ENCODE results near the gene SORCS2.

Gene SORCS2

DNA sequence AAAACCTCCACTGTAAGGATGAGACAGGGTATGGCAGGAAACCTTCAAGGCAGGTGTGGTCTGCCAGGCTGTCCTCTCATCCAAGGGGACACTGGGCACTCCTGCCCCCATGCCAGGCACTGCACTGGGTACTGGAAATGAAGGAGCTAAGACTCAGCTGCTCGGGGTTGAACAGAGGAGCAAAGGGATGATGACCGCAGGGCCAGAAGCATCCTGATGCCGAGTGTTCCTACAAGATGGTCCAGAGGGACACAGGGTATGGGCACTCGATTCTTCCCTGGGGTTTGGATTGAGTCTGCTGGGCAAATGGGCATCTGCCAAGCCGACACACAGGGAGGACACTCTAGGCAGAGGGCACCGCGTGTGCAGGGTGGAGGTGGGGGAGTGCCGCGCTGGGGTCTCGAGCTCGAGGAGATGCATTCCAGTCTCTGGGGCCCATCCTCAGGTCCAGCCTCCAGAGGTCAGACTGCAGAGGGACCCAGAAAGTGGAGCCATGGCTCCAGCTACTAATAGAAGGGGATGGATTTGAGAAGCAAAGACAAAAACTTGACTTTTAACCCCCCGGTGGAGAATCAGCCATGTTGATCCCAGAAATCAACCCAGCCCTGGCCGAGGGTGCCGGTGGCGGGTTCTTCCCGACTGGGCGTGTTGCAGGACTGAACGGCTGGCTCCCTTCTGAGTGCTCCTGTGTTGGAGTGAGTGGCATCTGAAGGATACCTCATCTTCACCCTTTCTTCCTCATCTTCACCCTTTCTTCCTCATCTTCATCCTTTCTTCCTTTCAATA, 500.3 kb downstream of the SORCS2 start:
- in situ Hi-C loops (cut with HindIII; ENCODE audit: low pct_ligation_motif_present, low pct_unique_long_range_greater_than_20kb, low sequenced_read_pairs), result no loop called here
- no peak for DNase-seq

- DNase-seq, result no peak
- in situ Hi-C loops (cut with HindIII; ENCODE audit: low pct_ligation_motif_present, low pct_unique_long_range_greater_than_20kb, low sequenced_read_pairs), result no loop called here
Observed at GRCh38 chr4:7693237-7693608, 500.9 kb downstream of the SORCS2 start.

DNA sequence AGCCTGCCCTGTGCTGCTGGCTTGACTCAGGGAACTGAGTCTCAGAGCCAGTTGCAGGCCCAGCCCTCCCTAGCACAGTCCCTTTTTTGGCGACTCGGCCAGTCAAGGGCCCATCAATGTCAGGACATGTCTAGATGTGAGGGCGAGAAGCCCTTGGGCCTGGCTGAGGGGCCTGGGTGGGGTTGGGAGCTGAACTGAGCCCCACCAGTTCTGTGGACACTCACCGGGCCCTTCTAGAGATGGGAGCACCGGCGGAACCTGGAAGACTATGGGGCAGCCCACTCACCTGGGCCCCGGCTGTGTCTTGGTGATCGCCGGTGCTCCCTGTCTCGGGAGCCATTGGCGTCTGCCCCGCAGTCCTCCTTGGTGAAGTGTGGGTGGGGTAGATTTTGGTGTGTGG, 501.4 kb downstream of the SORCS2 start:
- in situ Hi-C loops (cut with HindIII; ENCODE audit: low pct_ligation_motif_present, low pct_unique_long_range_greater_than_20kb, low sequenced_read_pairs), result no loop called here

DNA sequence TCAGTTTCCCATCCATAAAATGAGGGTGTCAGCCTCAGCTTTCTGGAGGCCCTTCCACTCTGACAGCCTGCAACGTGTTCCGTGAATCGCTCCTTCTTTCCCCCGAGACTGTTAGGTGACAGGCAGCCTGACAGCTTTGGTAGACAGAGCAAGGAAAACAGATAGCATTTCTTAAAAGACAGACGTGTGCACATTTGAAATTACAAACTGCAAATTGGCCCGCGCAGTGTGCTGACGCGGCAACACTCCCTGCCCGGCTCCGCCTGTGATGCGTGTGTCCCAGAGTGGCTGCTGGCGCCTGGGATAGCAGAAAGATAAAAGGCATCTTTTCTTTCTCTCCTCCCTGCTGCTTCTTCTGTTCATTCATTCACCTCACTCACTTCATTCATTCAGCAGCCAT, 502.0 kb downstream of the SORCS2 start:
- in situ Hi-C loops (cut with HindIII; ENCODE audit: low pct_ligation_motif_present, low pct_unique_long_range_greater_than_20kb, low sequenced_read_pairs), result no loop called here
- DNase-seq, result no peak

More for the DNA sequence above, 501.4 kb downstream of the SORCS2 start:
- no peak for DNase-seq

DNA sequence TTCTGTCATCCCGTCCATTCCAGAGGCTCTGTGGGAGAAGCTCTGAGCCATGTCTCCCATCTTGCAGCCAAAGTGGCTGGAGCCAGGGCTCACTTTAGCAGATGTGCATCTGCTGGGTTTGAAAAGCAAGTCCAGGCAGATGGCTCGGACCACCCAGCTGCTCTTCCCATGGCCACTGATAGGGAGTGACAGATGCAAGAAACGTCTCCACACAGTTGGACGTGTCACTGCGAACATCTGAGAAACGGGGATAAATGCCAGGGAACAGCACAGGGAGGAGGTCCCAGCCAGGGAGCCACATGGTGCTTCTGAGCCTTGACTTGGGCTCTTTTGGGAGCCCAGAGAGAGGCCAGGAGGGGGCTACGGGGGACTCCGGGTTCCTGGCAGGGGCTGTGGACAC, 505.0 kb downstream of the SORCS2 start:
- DNase-seq, result no peak
- in situ Hi-C loops (cut with HindIII; ENCODE audit: low pct_ligation_motif_present, low pct_unique_long_range_greater_than_20kb, low sequenced_read_pairs), result no loop called here

DNA sequence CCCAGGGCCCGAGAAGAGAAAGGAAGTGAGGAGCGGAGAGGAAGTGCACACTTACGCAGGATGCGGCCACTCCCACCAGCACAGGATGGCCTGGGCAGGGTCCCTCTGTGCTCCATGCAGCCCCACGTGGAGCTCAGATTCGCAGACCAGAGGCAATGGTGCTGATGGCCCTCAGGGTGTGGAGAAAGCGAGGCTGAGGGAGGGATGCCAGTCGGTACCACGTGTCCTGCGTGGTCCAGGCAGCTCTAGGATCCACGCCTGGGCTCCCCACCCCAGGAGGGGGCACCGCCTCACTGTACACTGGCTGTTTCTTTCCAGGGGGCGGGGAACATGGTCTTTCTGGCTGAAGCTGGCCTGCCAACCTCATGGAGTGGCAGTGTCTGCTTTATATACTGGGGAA, 505.5 kb downstream of the SORCS2 start:
- no peak for DNase-seq
- in situ Hi-C loops (cut with HindIII; ENCODE audit: low pct_ligation_motif_present, low pct_unique_long_range_greater_than_20kb, low sequenced_read_pairs), result no loop called here

- in situ Hi-C loops (cut with HindIII; ENCODE audit: low pct_ligation_motif_present, low pct_unique_long_range_greater_than_20kb, low sequenced_read_pairs), result no loop called here
- DNase-seq, result no peak
Observed at GRCh38 chr4:7698584-7698983, 506.2 kb downstream of the SORCS2 start.

GRCh38 chr4:7699031-7699430, 506.7 kb downstream of the SORCS2 start:
- DNase-seq, result no peak
- in situ Hi-C loops (cut with HindIII; ENCODE audit: low pct_ligation_motif_present, low pct_unique_long_range_greater_than_20kb, low sequenced_read_pairs), result no loop called here

DNA sequence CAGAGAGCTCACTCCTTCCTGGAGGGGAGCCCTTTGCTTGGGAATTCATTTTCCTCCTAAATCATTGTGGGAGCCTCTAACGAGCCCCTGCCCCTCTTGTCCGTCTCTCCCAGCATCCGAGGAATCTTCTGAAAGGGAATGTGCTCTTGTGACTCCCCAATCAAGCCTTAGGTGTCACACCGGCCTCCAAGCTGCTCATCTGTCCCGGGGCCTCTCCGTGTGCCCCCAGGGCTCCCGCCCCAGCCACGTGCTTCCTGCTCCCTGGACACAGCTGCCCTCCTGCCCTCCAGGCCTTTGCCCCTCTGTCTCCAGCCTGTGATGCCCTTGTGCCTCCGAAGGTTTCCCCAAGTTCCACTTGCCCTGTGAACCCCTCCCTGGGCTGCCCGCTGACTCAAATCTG, 507.5 kb downstream of the SORCS2 start:
- in situ Hi-C loops (cut with HindIII; ENCODE audit: low pct_ligation_motif_present, low pct_unique_long_range_greater_than_20kb, low sequenced_read_pairs), result no loop called here
- DNase-seq, result no peak

DNA sequence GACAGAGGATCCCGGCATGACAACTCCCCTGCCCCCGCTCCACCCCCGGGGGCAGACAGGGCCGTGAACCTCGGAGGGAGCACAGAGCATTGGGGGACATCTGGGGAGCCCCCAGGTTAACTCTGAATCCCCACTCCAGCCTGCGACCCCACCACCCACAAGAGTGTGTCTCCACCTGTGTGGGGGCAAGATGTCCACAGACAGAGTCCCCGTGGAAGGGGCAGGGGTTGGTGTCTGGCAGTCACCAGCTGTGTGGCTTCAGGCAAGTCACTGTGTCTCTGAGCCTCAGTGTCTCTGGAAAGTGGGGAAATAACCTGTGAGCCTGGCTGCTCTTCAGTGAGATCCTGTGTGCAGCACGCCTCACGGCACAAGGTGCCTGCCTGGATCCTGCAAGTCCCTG, 508.3 kb downstream of the SORCS2 start:
- in situ Hi-C loops (cut with HindIII; ENCODE audit: low pct_ligation_motif_present, low pct_unique_long_range_greater_than_20kb, low sequenced_read_pairs), result no loop called here
- DNase-seq, result no peak

DNA sequence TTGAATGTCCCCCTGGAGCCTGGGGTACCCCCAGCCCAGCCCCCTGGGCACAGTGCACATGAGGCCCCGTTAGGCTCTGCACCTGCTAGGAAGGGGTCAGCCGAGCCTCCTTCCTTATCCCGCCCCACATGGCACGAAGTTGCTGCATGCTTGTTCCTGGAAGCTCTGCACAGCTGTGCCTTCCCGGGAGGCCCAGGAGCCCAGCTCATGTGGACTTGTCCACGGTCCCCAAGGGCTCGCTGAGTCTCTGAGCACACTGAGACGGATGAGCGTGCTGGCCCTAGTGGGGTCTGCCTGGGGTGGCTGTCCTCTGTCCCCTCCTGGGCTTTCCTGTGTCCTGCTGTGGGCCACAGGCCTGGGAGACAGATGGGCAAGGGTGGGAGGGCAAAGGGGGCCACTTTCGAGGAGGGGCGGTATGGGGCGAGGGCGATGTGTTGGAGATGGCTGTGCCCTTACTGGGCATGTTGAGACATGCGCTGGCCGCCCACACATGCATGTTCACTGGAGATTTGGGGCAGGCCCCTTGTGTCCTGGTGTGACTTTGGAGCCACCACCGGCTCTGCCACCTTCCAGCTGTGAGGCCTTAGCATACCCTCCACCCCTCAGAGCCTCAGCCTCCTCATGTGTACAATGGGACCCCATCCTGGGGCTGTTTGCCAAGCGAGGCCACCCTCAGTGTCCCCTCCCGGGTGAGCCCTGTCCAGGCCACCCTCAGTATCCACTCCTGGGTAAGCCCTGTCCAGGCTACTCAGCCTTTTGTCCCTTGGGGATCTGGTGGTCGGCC, 509.7 kb downstream of the SORCS2 start:
- in situ Hi-C loops (cut with HindIII; ENCODE audit: low pct_ligation_motif_present, low pct_unique_long_range_greater_than_20kb, low sequenced_read_pairs), result no loop called here
- DNase-seq, result no peak

- in situ Hi-C loops (cut with HindIII; ENCODE audit: low pct_ligation_motif_present, low pct_unique_long_range_greater_than_20kb, low sequenced_read_pairs), result no loop called here
- DNase-seq, result no peak
Observed at GRCh38 chr4:7703688-7704087, 511.4 kb downstream of the SORCS2 start.

GRCh38 chr4:7704091-7704490, 511.8 kb downstream of the SORCS2 start:
- in situ Hi-C loops (cut with HindIII; ENCODE audit: low pct_ligation_motif_present, low pct_unique_long_range_greater_than_20kb, low sequenced_read_pairs), result no loop called here
- no peak for DNase-seq

- in situ Hi-C loops (cut with HindIII; ENCODE audit: low pct_ligation_motif_present, low pct_unique_long_range_greater_than_20kb, low sequenced_read_pairs), result no loop called here
- no peak for DNase-seq
Observed at GRCh38 chr4:7704625-7705024, 512.3 kb downstream of the SORCS2 start.

DNA sequence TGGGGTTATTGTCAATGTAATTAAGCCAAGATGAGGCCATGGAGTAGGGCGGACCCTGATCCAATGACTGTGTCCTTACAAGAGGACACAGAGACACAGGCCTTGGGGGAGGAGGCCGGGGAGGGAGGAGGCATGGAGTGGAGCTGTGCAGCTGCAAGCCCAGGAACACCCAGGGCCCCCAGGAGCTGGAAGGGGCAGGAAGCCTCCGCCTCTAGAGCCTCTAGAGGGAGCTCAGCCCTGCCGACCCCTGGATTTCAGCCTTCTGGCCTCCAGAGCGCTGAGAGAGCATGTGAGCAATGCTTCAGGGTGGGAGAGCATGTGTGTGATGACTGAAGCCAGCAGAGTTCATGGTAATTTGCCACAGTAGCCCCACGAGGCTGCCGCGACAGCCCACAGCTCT, 512.7 kb downstream of the SORCS2 start:
- DNase-seq, result no peak
- in situ Hi-C loops (cut with HindIII; ENCODE audit: low pct_ligation_motif_present, low pct_unique_long_range_greater_than_20kb, low sequenced_read_pairs), result no loop called here

DNA sequence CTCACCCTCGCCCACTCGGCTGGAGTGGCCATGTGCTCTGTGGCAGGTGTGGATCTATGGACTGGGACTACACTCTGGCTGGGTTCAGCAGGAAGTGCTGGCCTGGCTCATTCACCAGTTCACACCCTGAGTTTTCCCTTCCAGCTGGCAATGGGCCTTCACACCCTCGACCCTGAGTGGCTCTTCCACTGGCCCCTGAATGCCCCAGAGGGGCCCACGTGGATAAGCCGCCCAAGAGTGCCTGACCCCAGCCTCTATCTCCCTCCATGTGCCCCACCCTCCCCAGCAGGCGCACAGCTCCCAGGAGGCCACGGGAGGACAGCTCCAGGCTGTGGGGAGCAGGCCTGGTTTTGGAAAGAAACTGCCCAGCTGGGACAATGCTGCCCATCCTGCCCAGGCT, 513.3 kb downstream of the SORCS2 start:
- DNase-seq, result no peak
- in situ Hi-C loops (cut with HindIII; ENCODE audit: low pct_ligation_motif_present, low pct_unique_long_range_greater_than_20kb, low sequenced_read_pairs), result no loop called here

DNA sequence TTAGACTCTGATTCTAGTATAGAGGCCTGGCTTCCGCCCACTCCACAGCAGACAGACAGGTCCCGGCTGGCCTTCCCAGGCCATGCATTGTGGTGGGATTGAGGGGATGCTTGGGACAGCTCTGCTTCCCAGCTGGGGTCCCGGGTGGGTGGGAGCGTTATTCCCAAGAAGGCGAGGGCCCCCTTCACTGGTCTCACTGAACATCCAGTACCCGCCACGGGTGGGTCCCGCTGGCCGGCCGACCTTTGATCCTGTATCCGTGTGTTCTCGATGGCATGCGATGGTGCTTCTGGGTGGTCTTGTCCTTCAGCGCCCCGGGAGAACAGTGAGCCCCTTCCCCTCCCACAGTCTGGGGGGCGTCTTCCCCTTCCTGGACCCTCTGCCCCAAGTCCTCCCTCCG, 515.9 kb downstream of the SORCS2 start:
- in situ Hi-C loops (cut with HindIII; ENCODE audit: low pct_ligation_motif_present, low pct_unique_long_range_greater_than_20kb, low sequenced_read_pairs), result no loop called here
- DNase-seq, result no peak

DNA sequence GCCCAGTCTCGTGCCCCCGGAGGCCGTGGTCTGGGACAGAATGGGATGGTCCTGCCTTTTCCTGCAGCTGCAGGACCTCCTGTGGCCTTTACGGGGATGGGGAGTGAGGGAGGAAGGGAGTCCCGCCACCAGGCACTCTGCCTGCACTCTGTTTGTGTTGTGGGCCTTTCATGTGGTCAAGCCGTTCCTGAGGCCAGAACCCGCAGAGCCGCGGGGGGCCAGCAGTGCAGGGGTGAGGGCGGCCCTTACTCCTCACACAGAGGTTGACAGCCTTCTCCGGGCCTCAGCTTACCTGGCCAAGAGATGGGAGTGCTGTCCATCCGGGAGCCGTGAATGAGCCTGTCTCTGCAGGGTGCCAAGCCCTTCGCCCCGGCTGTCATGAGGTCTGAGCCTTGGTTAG, 516.6 kb downstream of the SORCS2 start:
- in situ Hi-C loops (cut with HindIII; ENCODE audit: low pct_ligation_motif_present, low pct_unique_long_range_greater_than_20kb, low sequenced_read_pairs), result no loop called here

GRCh38 chr4:7709431-7709830, 517.1 kb downstream of the SORCS2 start:
- DNase-seq, result no peak
- in situ Hi-C loops (cut with HindIII; ENCODE audit: low pct_ligation_motif_present, low pct_unique_long_range_greater_than_20kb, low sequenced_read_pairs), result no loop called here

More for the DNA sequence above, 516.6 kb downstream of the SORCS2 start:
- DNase-seq, result no peak

- in situ Hi-C loops (cut with HindIII; ENCODE audit: low pct_ligation_motif_present, low pct_unique_long_range_greater_than_20kb, low sequenced_read_pairs), result no loop called here
- no peak for DNase-seq
Observed at GRCh38 chr4:7710126-7710525, 517.8 kb downstream of the SORCS2 start.

All from ACHN (cell line).